Stimulated activated CD8-positive, alpha-beta memory T cell treated with anti-CD3 and anti-CD28 coated beads, Interleukin-12 subunit alpha, Interleukin-12 subunit beta, amount 100 ng/mL, for 1 hour (primary cell): ENCODE measurements around the gene PIEZO2.
"Not testable (repeated sequence)": the region's sequence is repeated elsewhere in the genome, so short reads cannot be mapped to it uniquely, and the experiment has no call there.

Experiments used
- DNase-seq: peaks from one replicate; pipeline ENCODE4 v3.0.0-alpha.2; 2020; ENCODE audit warnings: low read depth

PIEZO2 gene

GRCh38 chr18:10927286-10927992 is 221.9 kb downstream of the PIEZO2 start:
- no peak for DNase-seq

- DNase-seq: no peak
Measured at GRCh38 chr18:10926621-10927161, 222.7 kb downstream of the PIEZO2 start.

GRCh38 chr18:10924290-10924689 is 225.1 kb downstream of the PIEZO2 start:
- DNase-seq: no peak

- no peak for DNase-seq
Measured at GRCh38 chr18:10923551-10924070, 225.8 kb downstream of the PIEZO2 start.

- no peak for DNase-seq
Measured at GRCh38 chr18:10923141-10923540, 226.2 kb downstream of the PIEZO2 start.

GRCh38 chr18:10922712-10923111 is 226.7 kb downstream of the PIEZO2 start:
- DNase-seq: not testable (repeated sequence)

GRCh38 chr18:10920309-10920708 is 229.1 kb downstream of the PIEZO2 start:
- DNase-seq: not testable (repeated sequence)

- DNase-seq: no peak
Measured at GRCh38 chr18:10919851-10920250, 229.5 kb downstream of the PIEZO2 start.

- DNase-seq: no peak
Measured at GRCh38 chr18:10916865-10917264, 232.5 kb downstream of the PIEZO2 start.

- DNase-seq: no peak
Measured at GRCh38 chr18:10916387-10916786, 233.0 kb downstream of the PIEZO2 start.

- DNase-seq: not testable (repeated sequence)
Measured at GRCh38 chr18:10915748-10916147, 233.6 kb downstream of the PIEZO2 start.

- not testable (repeated sequence) for DNase-seq
Measured at GRCh38 chr18:10914610-10915009, 234.8 kb downstream of the PIEZO2 start.

GRCh38 chr18:10913919-10914318 is 235.4 kb downstream of the PIEZO2 start:
- DNase-seq: no peak

- DNase-seq: no peak
Measured at GRCh38 chr18:10912790-10913545, 236.4 kb downstream of the PIEZO2 start.

- DNase-seq: no peak
Measured at GRCh38 chr18:10909724-10910123, 239.6 kb downstream of the PIEZO2 start.

GRCh38 chr18:10908760-10909159 is 240.6 kb downstream of the PIEZO2 start:
- no peak for DNase-seq

GRCh38 chr18:10907749-10908148 is 241.6 kb downstream of the PIEZO2 start:
- DNase-seq: no peak

GRCh38 chr18:10901329-10901728 is 248.0 kb downstream of the PIEZO2 start:
- DNase-seq: no peak

GRCh38 chr18:10900435-10900834 is 248.9 kb downstream of the PIEZO2 start:
- no peak for DNase-seq

GRCh38 chr18:10899481-10899880 is 249.9 kb downstream of the PIEZO2 start:
- no peak for DNase-seq

- DNase-seq: no peak
Measured at GRCh38 chr18:10898417-10898974, 250.9 kb downstream of the PIEZO2 start.

- no peak for DNase-seq
Measured at GRCh38 chr18:10896851-10897250, 252.5 kb downstream of the PIEZO2 start.

GRCh38 chr18:10895976-10896375 is 253.4 kb downstream of the PIEZO2 start:
- no peak for DNase-seq
